ENCODE results near the gene B4GALNT1. TPM values are rescaled to one million over a fixed set of nuclear protein-coding genes. Genes with fewer than 3 reads are reported as not detected.

The B4GALNT1 gene
- total and polyA plus RNA-seq, 2 experiments from 2014 or later: 0.97 to 1.2 TPM

GRCh38 chr12:57584690-57585089, 48.3 kb downstream of the B4GALNT1 start:
- DNase-seq (ENCODE audit: low spot score): no peak
- Histone ChIP-seq H2AFZ (no peak overlapping the region), H3K4me3 (no peak overlapping the region)

GRCh38 chr12:57584050-57584449, 49.0 kb downstream of the B4GALNT1 start:
- Histone ChIP-seq H3K9me3 (ENCODE audit: low read depth) (no peaks in the 10 kb centered on the region), H3K36me3 (replicated peaks; ENCODE audit: insufficient read depth, low read depth) (no peaks in the 10 kb centered on the region), H2AFZ (no peak overlapping the region), H3K9me2 (replicated peaks; ENCODE audit: insufficient read depth) (no peaks in the 10 kb centered on the region), H3K4me1 (ENCODE audit: insufficient read depth) (peaks cover 11% of the 10 kb centered on the region), H3K27ac (no peak overlapping the region), H4K20me1 (ENCODE audit: insufficient read depth, poor library complexity, severe bottlenecking) (no peaks in the 10 kb centered on the region), H3K27me3 (peaks cover 42% of the 10 kb centered on the region), H3K4me3 (no peak overlapping the region), H3K79me2 (no peaks in the 10 kb centered on the region), H3K4me2 (no peak overlapping the region)
- 95% methylated on average over 2 of the region's 2 CpGs for WGBS (ENCODE audit: low lambda C conversion rate, missing lambda C conversion rate)
- no peak for DNase-seq (ENCODE audit: low spot score)
- TF ChIP-seq EZH2 (IDR thresholded peaks at IDR 0.05; ENCODE audit: borderline replicate concordance): no peak
- no peak for TF ChIP-seq CTCF (IDR thresholded peaks at IDR 0.05; ENCODE audit: poor library complexity)
- TF ChIP-seq EZH2phosphoT487 (IDR thresholded peaks at IDR 0.05; ENCODE audit: low read depth, severe bottlenecking, unreplicated experiment): no peak

More at GRCh38 chr12:57584690-57585089, 48.3 kb downstream of the B4GALNT1 start:
- Histone ChIP-seq H3K4me2 (no peak overlapping the region), H3K9me3 (ENCODE audit: low read depth) (no peaks in the 10 kb centered on the region), H4K20me1 (ENCODE audit: insufficient read depth, poor library complexity, severe bottlenecking) (no peaks in the 10 kb centered on the region), H3K9me2 (replicated peaks; ENCODE audit: insufficient read depth) (no peaks in the 10 kb centered on the region), H3K4me1 (ENCODE audit: insufficient read depth) (peaks cover 6% of the 10 kb centered on the region), H3K27me3 (peaks cover 42% of the 10 kb centered on the region), H3K79me2 (no peaks in the 10 kb centered on the region), H3K36me3 (replicated peaks; ENCODE audit: insufficient read depth, low read depth) (no peaks in the 10 kb centered on the region), H3K27ac (no peak overlapping the region)
- TF ChIP-seq EZH2phosphoT487 (IDR thresholded peaks at IDR 0.05; ENCODE audit: low read depth, severe bottlenecking, unreplicated experiment) (no peak), CTCF (IDR thresholded peaks at IDR 0.05; ENCODE audit: poor library complexity) (no peak), EZH2 (IDR thresholded peaks at IDR 0.05; ENCODE audit: borderline replicate concordance) (no peak)

GRCh38 chr12:57583008-57583831, 49.8 kb downstream of the B4GALNT1 start:
- Histone ChIP-seq H4K20me1 (ENCODE audit: insufficient read depth, poor library complexity, severe bottlenecking) (no peaks in the 10 kb centered on the region), H3K27me3 (peaks cover 37% of the 10 kb centered on the region), H3K36me3 (replicated peaks; ENCODE audit: insufficient read depth, low read depth) (no peaks in the 10 kb centered on the region), H3K4me1 (ENCODE audit: insufficient read depth) (peaks cover 12% of the 10 kb centered on the region), H3K4me3 (no peak overlapping the region), H3K27ac (no peak overlapping the region), H3K4me2 (no peak overlapping the region), H3K9me3 (ENCODE audit: low read depth) (no peaks in the 10 kb centered on the region), H3K79me2 (no peaks in the 10 kb centered on the region), H3K9me2 (replicated peaks; ENCODE audit: insufficient read depth) (no peaks in the 10 kb centered on the region), H2AFZ (no peak overlapping the region)
- DNase-seq (ENCODE audit: low spot score): peak; percentile 91
- peak; percentile 93 for TF ChIP-seq CTCF (IDR thresholded peaks at IDR 0.05; ENCODE audit: poor library complexity)
- TF ChIP-seq EZH2phosphoT487 (IDR thresholded peaks at IDR 0.05; ENCODE audit: low read depth, severe bottlenecking, unreplicated experiment): no peak
- WGBS (ENCODE audit: low lambda C conversion rate, missing lambda C conversion rate): 52% methylated on average over 13 of the region's 13 CpGs

Measured in hepatocyte (in vitro differentiated cells).